Type B pancreatic cell (in vitro differentiated cells): ENCODE measurements around the gene MYO10. TPM values are rescaled to one million over a fixed set of nuclear protein-coding genes. Genes with fewer than 3 reads are reported as not detected.

Source experiments
- DNase-seq: peaks from one replicate; pipeline ENCODE4 v3.0.0; 2021; ENCODE audit warnings: mixed read lengths; ENCODE audit not compliant: unreplicated experiment; ENCODE audit errors: extremely low spot score
- H3K27ac Mint-ChIP-seq: 2 replicates; pipeline ENCODE4 v1.8.0; 2021; ENCODE audit warnings: mild to moderate bottlenecking, mixed read lengths
- H3K27me3 Mint-ChIP-seq: 2 replicates; pipeline ENCODE4 v1.8.0; 2021; ENCODE audit warnings: mixed read lengths
- H3K36me3 Mint-ChIP-seq: 2 replicates; pipeline ENCODE4 v1.8.0; 2021; ENCODE audit warnings: mixed read lengths
- H3K4me1 Mint-ChIP-seq: one replicate; pipeline ENCODE4 v1.8.0; 2021; ENCODE audit warnings: mixed read lengths; ENCODE audit not compliant: unreplicated experiment
- H3K4me3 Mint-ChIP-seq: 2 replicates; pipeline ENCODE4 v1.8.0; 2021; ENCODE audit warnings: mild to moderate bottlenecking, mixed read lengths
- H3K9me3 Mint-ChIP-seq: 2 replicates; pipeline ENCODE4 v1.8.0; 2021; ENCODE audit warnings: mixed read lengths
- CTCF ChIP-seq: fragments of 200-600 bp; sonication (generic); conservative IDR thresholded peaks from 2 replicates; pipeline ENCODE4 v1.5.0; 2021; ENCODE audit warnings: antibody characterized with exemption, mild to moderate bottlenecking
- total RNA-seq: library from RNA; stranded (reverse); gene quantifications from 2 replicates; pipeline ENCODE4 v1.2.1, GENCODE V29; 2021; ENCODE audit warnings: low replicate concordance

MYO10 gene
- total RNA-seq, 1 donor from 2014 or later: 52.5 TPM

- no peak overlapping the region for H3K4me3 Mint-ChIP-seq
- H3K4me1 Mint-ChIP-seq: no peaks in the 10 kb centered on the region
- H3K27ac Mint-ChIP-seq: no peak overlapping the region
- H3K36me3 Mint-ChIP-seq: peaks cover 51% of the 10 kb centered on the region
- no peak for TF ChIP-seq CTCF
- DNase-seq: no peak
- no peaks in the 10 kb centered on the region for H3K27me3 Mint-ChIP-seq
- H3K9me3 Mint-ChIP-seq: no peaks in the 10 kb centered on the region
These were observed 234.7 kb downstream of the MYO10 start for GRCh38 chr5:16701134-16702099.

- TF ChIP-seq CTCF: no peak
- Mint-ChIP-seq H3K27ac (no peak overlapping the region), H3K9me3 (no peaks in the 10 kb centered on the region), H3K4me3 (no peak overlapping the region), H3K4me1 (peaks cover 4% of the 10 kb centered on the region), H3K36me3 (peaks cover 52% of the 10 kb centered on the region), H3K27me3 (no peaks in the 10 kb centered on the region)
- no peak for DNase-seq
These were observed 236.0 kb downstream of the MYO10 start for GRCh38 chr5:16700081-16700480.

- H3K4me3 Mint-ChIP-seq: no peak overlapping the region
- DNase-seq: no peak
- H3K9me3 Mint-ChIP-seq: no peaks in the 10 kb centered on the region
- peaks cover 40% of the 10 kb centered on the region for H3K36me3 Mint-ChIP-seq
- TF ChIP-seq CTCF: no peak
- H3K4me1 Mint-ChIP-seq: peaks cover 4% of the 10 kb centered on the region
- H3K27me3 Mint-ChIP-seq: no peaks in the 10 kb centered on the region
- H3K27ac Mint-ChIP-seq: no peak overlapping the region
These were observed 240.3 kb downstream of the MYO10 start for GRCh38 chr5:16695779-16696178.

GRCh38 chr5:16693879-16694278, 242.2 kb downstream of the MYO10 start:
- Mint-ChIP-seq H3K27ac (no peak overlapping the region), H3K9me3 (no peaks in the 10 kb centered on the region), H3K4me3 (no peak overlapping the region), H3K4me1 (peaks cover 4% of the 10 kb centered on the region), H3K27me3 (no peaks in the 10 kb centered on the region), H3K36me3 (peaks cover 42% of the 10 kb centered on the region)
- DNase-seq: no peak
- no peak for TF ChIP-seq CTCF

GRCh38 chr5:16691731-16692130, 244.4 kb downstream of the MYO10 start:
- Mint-ChIP-seq H3K27ac (peak overlapping the region; percentile 8), H3K27me3 (no peaks in the 10 kb centered on the region), H3K4me3 (no peak overlapping the region), H3K36me3 (peaks cover 37% of the 10 kb centered on the region), H3K4me1 (peaks cover 4% of the 10 kb centered on the region), H3K9me3 (no peaks in the 10 kb centered on the region)
- DNase-seq: no peak
- TF ChIP-seq CTCF: no peak
